IPS DF 19.7 (cell line): ENCODE measurements around the gene XPO5.

Source experiments
- DNase-seq: peaks from one replicate; pipeline ENCODE4 v3.0.0-alpha.2; 2013; ENCODE audit warnings: low read depth, low spot score

XPO5 gene

DNA sequence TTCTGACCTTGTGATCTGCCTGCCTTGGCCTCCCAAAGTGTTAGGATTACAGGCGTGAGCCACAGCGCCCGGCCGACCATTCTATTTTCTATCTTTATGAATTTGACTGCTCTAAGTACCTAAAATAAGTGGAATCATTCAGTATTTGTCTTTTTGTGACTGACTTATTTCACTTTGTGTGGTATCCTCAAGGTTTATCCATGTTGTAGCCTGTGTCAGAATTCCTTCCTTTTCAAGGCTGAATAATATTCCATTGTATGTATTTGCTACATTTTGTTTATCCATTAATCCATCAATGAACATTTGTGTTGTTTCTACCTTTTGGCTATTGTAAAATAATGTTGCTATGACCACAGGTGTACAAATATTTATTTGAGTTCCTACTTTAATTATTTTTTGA is 103.3 kb downstream of the XPO5 start:
- DNase-seq: no peak
